Activated naive CD8-positive, alpha-beta T cell treated with anti-CD3 and anti-CD28 coated beads for 36 hours (primary cell): ENCODE measurements around the gene FGD5. TPM values are rescaled to one million over a fixed set of nuclear protein-coding genes. Genes with fewer than 3 reads are reported as not detected.
A peak's percentile ranks its signal among the peaks of the same experiment; 100 is the strongest.

Experiments used
- DNase-seq: peaks from one replicate; pipeline ENCODE4 v3.0.0; 2021
- H3K27ac Mint-ChIP-seq: one replicate; pipeline ENCODE4 v1.8.0; 2022; ENCODE audit warnings: mild to moderate bottlenecking, moderate library complexity, mixed read lengths
- H3K27me3 Mint-ChIP-seq: one replicate; pipeline ENCODE4 v1.8.0; 2022; ENCODE audit warnings: mild to moderate bottlenecking, mixed read lengths
- H3K36me3 Mint-ChIP-seq: one replicate; pipeline ENCODE4 v1.8.0; 2021; ENCODE audit warnings: mild to moderate bottlenecking, mixed read lengths
- H3K4me1 Mint-ChIP-seq: one replicate; pipeline ENCODE4 v1.8.0; 2021; ENCODE audit warnings: mixed read lengths
- H3K4me3 Mint-ChIP-seq: one replicate; pipeline ENCODE4 v1.8.0; 2022; ENCODE audit warnings: mild to moderate bottlenecking, moderate library complexity, mixed read lengths
- H3K9me3 Mint-ChIP-seq: one replicate; pipeline ENCODE4 v1.8.0; 2022; ENCODE audit warnings: mixed read lengths
- total RNA-seq, 2 experiments: library from RNA; stranded (reverse); gene quantifications; one replicate each; pipeline ENCODE4 v1.2.3, GENCODE V29; 2021

Gene FGD5
- total RNA-seq, 2 experiments from 2014 or later, result 0.22 to 0.27 TPM

DNA sequence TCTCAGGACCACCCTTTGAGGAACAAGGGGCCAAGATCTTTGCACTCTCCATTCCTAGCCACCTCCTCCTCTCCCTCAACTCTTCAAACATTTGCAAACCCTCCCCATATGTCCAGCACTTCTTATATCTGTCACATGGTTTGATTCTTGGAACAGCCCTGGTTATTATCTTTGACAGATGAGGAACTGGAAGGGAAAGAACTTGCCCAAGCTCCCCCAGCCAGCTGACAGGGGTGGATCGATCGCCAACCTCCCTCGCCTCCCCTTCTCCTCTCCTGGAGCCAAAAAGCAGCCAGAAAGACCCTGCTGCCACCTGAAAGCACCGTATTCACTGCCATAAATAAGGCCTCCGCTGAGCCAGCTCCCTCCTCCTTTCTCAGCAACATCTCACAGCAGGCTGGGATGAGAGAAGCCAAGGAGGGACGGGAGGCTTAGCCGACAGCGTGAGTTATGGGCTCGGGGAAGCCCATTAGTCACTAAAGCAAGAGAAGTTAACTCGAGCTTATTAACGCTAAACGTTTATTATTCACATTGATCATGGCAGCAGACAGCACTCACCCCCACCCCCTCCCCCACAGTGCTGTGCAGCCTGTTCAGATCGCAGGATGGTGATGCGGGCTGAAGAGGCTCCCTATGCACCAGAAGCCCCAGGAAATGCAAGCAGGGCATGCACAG is 22.2 kb upstream of the FGD5 start:
- Mint-ChIP-seq H3K27me3 (peaks cover under 1% of the 10 kb centered on the region), H3K36me3 (no peaks in the 10 kb centered on the region), H3K9me3 (peaks cover 1% of the 10 kb centered on the region), H3K27ac (no peak overlapping the region), H3K4me1 (no peaks in the 10 kb centered on the region), H3K4me3 (no peak overlapping the region)
- DNase-seq, result no peak

GRCh38 chr3:14797731-14798130 is 21.0 kb upstream of the FGD5 start:
- H3K9me3 Mint-ChIP-seq, result peaks cover 1% of the 10 kb centered on the region
- no peak overlapping the region for H3K27ac Mint-ChIP-seq
- no peaks in the 10 kb centered on the region for H3K4me1 Mint-ChIP-seq
- H3K27me3 Mint-ChIP-seq, result no peaks in the 10 kb centered on the region
- H3K36me3 Mint-ChIP-seq, result no peaks in the 10 kb centered on the region
- DNase-seq, result no peak
- H3K4me3 Mint-ChIP-seq, result no peak overlapping the region

GRCh38 chr3:14798231-14798630 is 20.5 kb upstream of the FGD5 start:
- Mint-ChIP-seq H3K9me3 (peaks cover 1% of the 10 kb centered on the region), H3K4me3 (no peak overlapping the region), H3K27ac (no peak overlapping the region), H3K36me3 (no peaks in the 10 kb centered on the region), H3K27me3 (peaks cover 1% of the 10 kb centered on the region), H3K4me1 (no peaks in the 10 kb centered on the region)
- DNase-seq, result no peak

- H3K4me3 Mint-ChIP-seq, result no peak overlapping the region
- peaks cover 1% of the 10 kb centered on the region for H3K9me3 Mint-ChIP-seq
- H3K4me1 Mint-ChIP-seq, result peaks cover 4% of the 10 kb centered on the region
- DNase-seq, result no peak
- no peaks in the 10 kb centered on the region for H3K36me3 Mint-ChIP-seq
- no peak overlapping the region for H3K27ac Mint-ChIP-seq
- peaks cover 3% of the 10 kb centered on the region for H3K27me3 Mint-ChIP-seq
Observed at GRCh38 chr3:14799146-14799545, 19.6 kb upstream of the FGD5 start.

- no peaks in the 10 kb centered on the region for H3K36me3 Mint-ChIP-seq
- H3K4me3 Mint-ChIP-seq, result no peak overlapping the region
- peaks cover 1% of the 10 kb centered on the region for H3K9me3 Mint-ChIP-seq
- H3K27me3 Mint-ChIP-seq, result peaks cover 6% of the 10 kb centered on the region
- peaks cover 11% of the 10 kb centered on the region for H3K4me1 Mint-ChIP-seq
- DNase-seq, result no peak
- H3K27ac Mint-ChIP-seq, result no peak overlapping the region
Observed at GRCh38 chr3:14801031-14801430, 17.7 kb upstream of the FGD5 start.

DNA sequence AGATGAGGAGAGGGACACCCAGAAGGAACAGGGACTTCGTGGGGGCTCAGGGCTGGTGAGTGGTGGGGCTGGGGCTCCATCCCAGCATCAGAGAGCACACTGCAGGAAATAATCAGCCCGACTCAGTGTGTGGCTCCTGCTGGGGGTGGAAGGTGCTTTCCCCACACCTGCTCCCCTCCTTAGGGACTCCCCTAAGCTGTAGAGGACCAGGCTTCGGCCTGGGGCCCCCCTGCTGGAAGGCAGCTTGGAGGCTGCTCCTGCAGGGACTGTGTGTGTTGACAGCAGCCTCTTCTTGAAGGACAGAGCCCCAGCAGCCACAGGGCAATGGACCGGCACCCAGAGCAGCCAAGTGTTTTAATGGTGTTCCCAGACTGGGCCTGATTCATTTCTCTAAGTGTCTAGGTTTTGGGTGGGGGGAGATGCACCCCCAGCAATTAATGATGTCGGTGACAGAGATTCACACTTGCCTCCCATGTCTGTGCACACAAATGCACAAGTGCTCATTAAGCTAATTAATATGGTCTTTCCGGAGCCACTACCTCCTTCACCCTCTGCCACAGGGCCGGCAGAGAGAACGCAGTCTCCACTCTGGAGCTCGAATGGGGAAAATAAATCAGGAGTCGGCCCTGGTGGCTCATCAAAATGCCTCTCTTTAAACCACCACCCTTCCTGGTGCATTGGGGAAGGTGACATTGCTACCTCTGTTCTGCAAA is 16.9 kb upstream of the FGD5 start:
- Mint-ChIP-seq H3K27ac (no peak overlapping the region), H3K27me3 (peaks cover 8% of the 10 kb centered on the region), H3K9me3 (peaks cover 1% of the 10 kb centered on the region), H3K36me3 (no peaks in the 10 kb centered on the region), H3K4me3 (no peak overlapping the region), H3K4me1 (peaks cover 13% of the 10 kb centered on the region)
- no peak for DNase-seq

- peaks cover 1% of the 10 kb centered on the region for H3K9me3 Mint-ChIP-seq
- DNase-seq, result no peak
- no peak overlapping the region for H3K27ac Mint-ChIP-seq
- H3K4me1 Mint-ChIP-seq, result peaks cover 15% of the 10 kb centered on the region
- no peaks in the 10 kb centered on the region for H3K36me3 Mint-ChIP-seq
- H3K27me3 Mint-ChIP-seq, result peaks cover 10% of the 10 kb centered on the region
- no peak overlapping the region for H3K4me3 Mint-ChIP-seq
Observed at GRCh38 chr3:14802381-14802731, 16.4 kb upstream of the FGD5 start.

DNA sequence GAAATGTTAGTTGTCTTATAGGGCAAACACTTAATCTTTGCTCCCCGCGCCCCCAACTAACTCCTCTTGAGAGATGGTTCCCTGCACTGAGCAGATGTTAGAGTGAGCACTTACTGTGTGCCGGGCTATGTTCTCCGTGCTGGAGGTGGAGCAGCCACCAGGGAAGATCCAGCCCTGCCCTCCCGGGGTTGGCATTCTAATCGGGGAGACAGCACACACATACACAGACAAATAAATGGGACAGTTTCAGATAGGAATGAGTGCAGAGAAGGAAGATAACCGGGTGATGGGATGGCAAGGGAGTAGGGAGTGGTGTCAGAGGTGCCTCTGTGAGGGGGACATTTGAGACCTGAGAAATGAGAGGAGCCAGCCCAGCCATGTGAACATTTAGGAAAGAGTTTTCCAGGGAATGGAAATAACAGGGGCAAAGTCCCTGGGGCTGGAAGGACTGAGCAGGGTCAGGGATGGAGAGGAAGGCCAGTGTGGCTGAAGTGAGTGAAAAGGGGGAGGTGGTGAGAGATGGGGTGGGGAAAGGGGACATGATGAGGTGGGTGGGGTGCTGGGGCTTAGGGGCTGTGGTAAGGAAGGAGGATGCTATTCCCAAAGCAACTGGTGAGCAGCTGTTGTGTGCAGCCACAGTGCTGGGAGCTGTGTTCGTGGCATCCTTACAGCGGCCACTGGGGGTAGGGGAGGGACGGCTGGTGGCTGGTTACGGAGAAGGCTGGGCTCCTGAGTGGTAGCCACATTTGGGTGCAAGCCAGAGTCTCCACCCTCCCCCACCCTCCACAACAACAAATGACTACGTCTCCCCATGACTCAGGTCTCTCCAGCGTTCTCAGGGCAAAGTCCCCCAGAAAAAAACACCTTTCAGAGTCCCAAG is 15.4 kb upstream of the FGD5 start:
- peaks cover 10% of the 10 kb centered on the region for H3K27me3 Mint-ChIP-seq

DNA sequence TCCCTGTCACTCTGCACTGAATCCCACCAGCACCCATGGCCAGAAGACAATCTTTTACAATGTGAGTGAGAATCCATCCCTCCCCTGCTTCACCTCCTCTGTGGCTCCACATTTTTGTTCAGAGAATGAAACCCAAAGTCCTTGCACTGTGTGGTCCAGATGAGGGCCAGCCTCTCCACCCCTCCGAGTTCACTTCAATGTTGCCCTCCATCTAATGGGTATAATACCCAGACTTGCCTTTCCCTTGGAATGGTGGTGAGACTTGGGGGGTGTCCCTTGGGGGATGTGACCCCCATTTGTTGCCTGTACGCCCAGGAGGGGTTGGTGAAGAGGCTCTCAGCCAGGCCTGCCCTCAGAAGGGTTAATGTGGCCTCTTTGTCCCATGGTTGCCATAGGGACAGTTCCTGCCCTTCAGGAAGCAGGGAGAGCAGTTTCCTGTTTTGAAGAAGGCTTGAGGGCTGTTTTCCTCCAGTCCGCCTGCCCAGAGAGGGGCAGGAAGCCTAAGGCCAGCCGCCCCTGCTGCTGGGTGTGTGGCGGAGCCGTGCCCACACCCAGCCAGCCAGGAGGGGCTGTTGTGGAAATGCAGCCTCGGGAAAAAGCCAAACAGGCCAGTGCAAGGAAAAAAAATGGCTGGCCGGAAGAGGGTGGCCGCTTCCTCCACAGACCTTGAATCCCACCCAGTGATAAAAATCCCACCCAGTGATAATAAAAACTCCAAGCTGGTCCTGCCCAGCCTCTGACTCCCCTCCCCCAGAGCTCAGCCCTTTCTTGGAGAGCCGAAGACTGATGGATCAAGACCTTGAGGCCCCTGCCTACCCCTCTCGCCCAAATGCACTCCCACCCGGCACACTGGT is 14.6 kb upstream of the FGD5 start:
- H3K9me3 Mint-ChIP-seq, result peaks cover 1% of the 10 kb centered on the region
- DNase-seq, result no peak
- no peak overlapping the region for H3K4me3 Mint-ChIP-seq
- peaks cover 15% of the 10 kb centered on the region for H3K4me1 Mint-ChIP-seq
- H3K27ac Mint-ChIP-seq, result no peak overlapping the region
- no peaks in the 10 kb centered on the region for H3K36me3 Mint-ChIP-seq
- peaks cover 18% of the 10 kb centered on the region for H3K27me3 Mint-ChIP-seq

More for the DNA sequence above, 15.4 kb upstream of the FGD5 start:
- peak; percentile 17 for DNase-seq
- H3K27ac Mint-ChIP-seq, result no peak overlapping the region
- no peak overlapping the region for H3K4me3 Mint-ChIP-seq
- peaks cover 1% of the 10 kb centered on the region for H3K9me3 Mint-ChIP-seq
- peaks cover 15% of the 10 kb centered on the region for H3K4me1 Mint-ChIP-seq
- H3K36me3 Mint-ChIP-seq, result no peaks in the 10 kb centered on the region

DNA sequence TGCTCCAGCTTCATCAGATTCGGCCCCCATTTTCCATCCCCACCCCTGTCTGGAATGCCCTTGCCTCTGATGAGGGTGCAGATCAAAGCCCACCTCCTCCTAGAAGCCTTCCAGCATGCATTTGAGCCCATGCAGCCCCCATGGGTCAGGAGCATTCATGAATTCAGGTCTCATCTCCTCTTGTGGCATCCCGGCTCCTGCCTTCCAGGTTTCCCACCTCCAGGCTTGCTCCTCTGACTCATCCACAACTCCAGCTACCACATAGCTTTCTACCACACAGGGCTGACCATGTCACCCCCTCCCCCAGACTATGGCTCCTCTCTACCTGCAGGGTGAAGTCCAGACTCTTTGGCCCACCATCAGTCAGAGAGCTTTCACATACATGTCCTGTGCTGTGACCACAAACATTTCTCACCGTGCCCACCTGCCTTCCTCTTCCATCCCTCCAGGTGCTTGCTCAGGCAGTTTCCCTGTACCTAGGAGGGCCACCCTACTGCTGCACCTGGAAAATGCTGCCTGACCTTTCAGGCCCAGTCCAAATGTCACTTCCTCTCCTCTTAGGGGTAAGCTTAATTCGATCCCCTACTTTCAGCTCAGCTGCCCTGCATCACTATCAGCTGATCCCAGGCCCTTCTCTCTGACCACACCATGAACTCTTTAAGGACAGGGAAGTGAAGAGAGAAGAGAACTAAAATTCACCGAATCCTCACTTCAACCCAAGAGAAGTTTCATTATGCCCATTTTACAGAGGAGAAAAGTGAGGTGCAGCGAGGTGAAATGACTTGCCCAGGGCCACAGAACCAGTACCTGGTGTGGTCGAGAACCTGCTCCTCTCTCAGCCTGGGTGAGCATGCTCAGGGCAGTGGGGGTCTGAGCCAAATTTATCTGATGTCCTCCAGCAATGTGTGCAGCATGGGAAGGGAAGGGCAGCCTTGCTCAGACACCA is 13.7 kb upstream of the FGD5 start:
- peaks cover 27% of the 10 kb centered on the region for H3K27me3 Mint-ChIP-seq
- DNase-seq, result no peak
- H3K9me3 Mint-ChIP-seq, result no peaks in the 10 kb centered on the region
- H3K4me3 Mint-ChIP-seq, result no peak overlapping the region
- H3K27ac Mint-ChIP-seq, result no peak overlapping the region
- peaks cover 15% of the 10 kb centered on the region for H3K4me1 Mint-ChIP-seq
- H3K36me3 Mint-ChIP-seq, result no peaks in the 10 kb centered on the region

- H3K4me3 Mint-ChIP-seq, result no peak overlapping the region
- peaks cover 15% of the 10 kb centered on the region for H3K4me1 Mint-ChIP-seq
- no peaks in the 10 kb centered on the region for H3K9me3 Mint-ChIP-seq
- peaks cover 31% of the 10 kb centered on the region for H3K27me3 Mint-ChIP-seq
- H3K27ac Mint-ChIP-seq, result no peak overlapping the region
- no peak for DNase-seq
- no peaks in the 10 kb centered on the region for H3K36me3 Mint-ChIP-seq
Observed at GRCh38 chr3:14805961-14806537, 12.7 kb upstream of the FGD5 start.

DNA sequence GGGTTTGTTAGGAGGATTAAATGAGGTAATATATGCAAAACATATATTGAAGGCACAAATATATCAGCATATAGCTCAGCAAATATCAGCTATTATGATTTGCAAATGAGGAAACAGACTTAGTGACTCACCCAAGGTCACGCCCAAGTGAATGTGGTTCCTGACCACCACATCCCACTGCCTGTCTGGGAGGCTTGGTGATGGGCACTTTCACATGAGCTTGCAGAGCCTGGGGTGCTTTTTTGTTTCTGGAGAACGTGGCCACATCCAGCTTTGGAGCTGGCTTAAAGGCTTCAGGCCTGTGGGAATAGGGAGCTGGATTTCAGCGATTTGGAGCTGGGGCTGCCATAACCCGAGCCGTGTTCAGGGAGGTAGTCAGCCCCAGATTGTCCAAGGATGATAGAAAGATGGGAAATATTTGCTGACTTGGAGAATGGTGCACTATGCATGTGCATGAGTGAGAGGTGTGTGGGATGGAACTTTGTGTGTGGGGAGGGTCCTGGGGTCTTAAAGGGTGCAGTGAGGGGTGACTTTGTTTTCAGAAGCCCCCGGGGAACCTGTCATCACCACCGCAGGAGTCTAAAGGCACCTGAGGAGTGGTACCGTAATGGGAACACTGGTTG is 12.0 kb upstream of the FGD5 start:
- H3K27me3 Mint-ChIP-seq, result peaks cover 38% of the 10 kb centered on the region
- H3K4me3 Mint-ChIP-seq, result no peak overlapping the region
- H3K9me3 Mint-ChIP-seq, result no peaks in the 10 kb centered on the region
- H3K27ac Mint-ChIP-seq, result no peak overlapping the region
- peaks cover 17% of the 10 kb centered on the region for H3K4me1 Mint-ChIP-seq
- no peaks in the 10 kb centered on the region for H3K36me3 Mint-ChIP-seq
- DNase-seq, result peak; percentile 20

GRCh38 chr3:14808025-14808424 is 10.7 kb upstream of the FGD5 start:
- Mint-ChIP-seq H3K4me1 (peaks cover 17% of the 10 kb centered on the region), H3K27ac (no peak overlapping the region), H3K9me3 (no peaks in the 10 kb centered on the region), H3K4me3 (no peak overlapping the region), H3K36me3 (no peaks in the 10 kb centered on the region), H3K27me3 (peaks cover 51% of the 10 kb centered on the region)
- no peak for DNase-seq
